Measurements from ENCODE around the gene RALBP1.

DNA sequence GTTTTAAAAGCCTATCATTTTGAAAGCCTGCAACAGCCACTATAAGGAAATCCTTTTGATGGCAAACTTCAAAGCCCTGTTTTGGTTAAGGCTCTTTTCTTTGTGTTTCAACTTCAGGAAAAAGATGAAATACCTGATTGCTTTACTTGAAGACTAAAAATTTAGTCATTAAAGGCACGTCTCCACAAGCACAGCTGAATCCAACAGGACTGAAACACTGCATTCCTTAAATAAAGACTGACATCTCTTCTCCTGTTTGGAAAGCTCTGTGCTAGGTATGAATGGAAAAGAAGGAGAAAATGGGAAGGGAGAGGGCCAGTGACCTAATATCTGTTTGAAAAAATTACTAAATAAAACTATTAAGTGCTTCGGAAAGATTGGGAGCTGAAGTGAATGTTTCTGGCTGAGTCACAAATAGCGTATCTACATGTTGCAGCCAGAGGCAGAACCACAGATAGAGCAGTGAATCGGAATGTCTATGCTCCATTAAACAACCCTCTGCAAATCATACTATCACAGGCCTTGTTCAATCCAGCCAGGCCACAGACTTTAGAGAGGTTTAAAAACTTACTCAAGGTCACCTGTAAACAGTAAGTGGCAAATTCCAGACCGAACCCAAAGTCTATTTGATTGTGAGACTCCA is 21.1 kb upstream of the RALBP1 start:
- TF ChIP-seq POLR2A (IDR thresholded peaks at IDR 0.05): no peak
- TF ChIP-seq, protein P1, sequence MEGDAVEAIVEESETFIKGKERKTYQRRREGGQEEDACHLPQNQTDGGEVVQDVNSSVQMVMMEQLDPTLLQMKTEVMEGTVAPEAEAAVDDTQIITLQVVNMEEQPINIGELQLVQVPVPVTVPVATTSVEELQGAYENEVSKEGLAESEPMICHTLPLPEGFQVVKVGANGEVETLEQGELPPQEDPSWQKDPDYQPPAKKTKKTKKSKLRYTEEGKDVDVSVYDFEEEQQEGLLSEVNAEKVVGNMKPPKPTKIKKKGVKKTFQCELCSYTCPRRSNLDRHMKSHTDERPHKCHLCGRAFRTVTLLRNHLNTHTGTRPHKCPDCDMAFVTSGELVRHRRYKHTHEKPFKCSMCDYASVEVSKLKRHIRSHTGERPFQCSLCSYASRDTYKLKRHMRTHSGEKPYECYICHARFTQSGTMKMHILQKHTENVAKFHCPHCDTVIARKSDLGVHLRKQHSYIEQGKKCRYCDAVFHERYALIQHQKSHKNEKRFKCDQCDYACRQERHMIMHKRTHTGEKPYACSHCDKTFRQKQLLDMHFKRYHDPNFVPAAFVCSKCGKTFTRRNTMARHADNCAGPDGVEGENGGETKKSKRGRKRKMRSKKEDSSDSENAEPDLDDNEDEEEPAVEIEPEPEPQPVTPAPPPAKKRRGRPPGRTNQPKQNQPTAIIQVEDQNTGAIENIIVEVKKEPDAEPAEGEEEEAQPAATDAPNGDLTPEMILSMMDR (IDR thresholded peaks at IDR 0.05): no peak

Data from Peyer's patch (tissue), 4 donors.